ENCODE data around the gene FOXP1. TPM values are rescaled to one million over a fixed set of nuclear protein-coding genes. Genes with fewer than 3 reads are reported as not detected.

The FOXP1 gene
- total and polyA plus RNA-seq, 2 donors from 2014 or later = 6.7 to 87.2 TPM

- Histone ChIP-seq H3K9ac (ENCODE audit: low read length in 3 of 3) (no peak overlapping the region), H3K4me1 (ENCODE audit: control insufficient read depth in 2 of 3, insufficient read depth in 2 of 3, low read depth in 1 of 3, low read length in 3 of 3) (no peaks in the 10 kb centered on the region), H3K9me3 (ENCODE audit: control insufficient read depth in 2 of 3, insufficient read depth in 1 of 3, low read length in 3 of 3) (peaks cover 0 to 3% (median 0%) of the 10 kb centered on the region in 3 donors), H3K36me3 (ENCODE audit: control insufficient read depth in 2 of 3, insufficient read depth in 3 of 3, low read length in 3 of 3) (no peaks in the 10 kb centered on the region), H3K27me3 (ENCODE audit: control insufficient read depth, insufficient read depth, low read length) (no peaks in the 10 kb centered on the region), H3K4me3 (ENCODE audit: low read length in 3 of 3) (no peak overlapping the region), H3K27ac (ENCODE audit: low read depth in 2 of 2, low read length in 2 of 2) (no peak overlapping the region)
- intact Hi-C loops (cut with DNase I) = no loop called here
- FAIRE-seq (no peak), DNase-seq (no peak)
- no peak for TF ChIP-seq CTCF (IDR thresholded peaks at IDR 0.05; ENCODE audit: borderline replicate concordance, extremely low read depth, insufficient read depth)
These were observed 68.9 kb downstream of the FOXP1 start for GRCh38 chr3:71514621-71515020.

GRCh38 chr3:71513515-71513914 is 70.0 kb downstream of the FOXP1 start:
- no peaks in the 10 kb centered on the region for H3K36me3 ChIP-seq (ENCODE audit: control insufficient read depth in 2 of 3, insufficient read depth in 3 of 3, low read length in 3 of 3)
- H3K9me3 ChIP-seq (ENCODE audit: control insufficient read depth in 2 of 3, insufficient read depth in 1 of 3, low read length in 3 of 3) = peaks cover 0 to 3% (median 0%) of the 10 kb centered on the region in 3 donors
- no peak for TF ChIP-seq CTCF (IDR thresholded peaks at IDR 0.05; ENCODE audit: borderline replicate concordance, extremely low read depth, insufficient read depth)
- no peak for FAIRE-seq
- no peak for DNase-seq
- intact Hi-C loops (cut with DNase I) = no loop called here
- H3K27ac ChIP-seq (ENCODE audit: low read depth in 2 of 2, low read length in 2 of 2) = no peak overlapping the region
- no peak overlapping the region for H3K4me3 ChIP-seq (ENCODE audit: low read length in 3 of 3)
- no peaks in the 10 kb centered on the region for H3K4me1 ChIP-seq (ENCODE audit: control insufficient read depth in 2 of 3, insufficient read depth in 2 of 3, low read depth in 1 of 3, low read length in 3 of 3)
- H3K27me3 ChIP-seq (ENCODE audit: control insufficient read depth, insufficient read depth, low read length) = no peaks in the 10 kb centered on the region
- no peak overlapping the region for H3K9ac ChIP-seq (ENCODE audit: low read length in 3 of 3)

- H3K36me3 ChIP-seq (ENCODE audit: control insufficient read depth in 2 of 3, insufficient read depth in 3 of 3, low read length in 3 of 3) = no peaks in the 10 kb centered on the region
- no peak overlapping the region for H3K4me3 ChIP-seq (ENCODE audit: low read length in 3 of 3)
- intact Hi-C loops (cut with DNase I) = no loop called here
- peaks cover 0 to 3% (median 0%) of the 10 kb centered on the region in 3 donors for H3K9me3 ChIP-seq (ENCODE audit: control insufficient read depth in 2 of 3, insufficient read depth in 1 of 3, low read length in 3 of 3)
- no peaks in the 10 kb centered on the region for H3K4me1 ChIP-seq (ENCODE audit: control insufficient read depth in 2 of 3, insufficient read depth in 2 of 3, low read depth in 1 of 3, low read length in 3 of 3)
- no peaks in the 10 kb centered on the region for H3K27me3 ChIP-seq (ENCODE audit: control insufficient read depth, insufficient read depth, low read length)
- DNase-seq (no peak), FAIRE-seq (no peak)
- no peak overlapping the region for H3K27ac ChIP-seq (ENCODE audit: low read depth in 2 of 2, low read length in 2 of 2)
- TF ChIP-seq CTCF (IDR thresholded peaks at IDR 0.05; ENCODE audit: borderline replicate concordance, extremely low read depth, insufficient read depth) = no peak
- no peak overlapping the region for H3K9ac ChIP-seq (ENCODE audit: low read length in 3 of 3)
These were observed 70.4 kb downstream of the FOXP1 start for GRCh38 chr3:71513081-71513480.

GRCh38 chr3:71512544-71512943 is 71.0 kb downstream of the FOXP1 start:
- FAIRE-seq (no peak), DNase-seq (no peak)
- Histone ChIP-seq H3K9ac (ENCODE audit: low read length in 3 of 3) (no peak overlapping the region), H3K36me3 (ENCODE audit: control insufficient read depth in 2 of 3, insufficient read depth in 3 of 3, low read length in 3 of 3) (no peaks in the 10 kb centered on the region), H3K27me3 (ENCODE audit: control insufficient read depth, insufficient read depth, low read length) (no peaks in the 10 kb centered on the region), H3K4me1 (ENCODE audit: control insufficient read depth in 2 of 3, insufficient read depth in 2 of 3, low read depth in 1 of 3, low read length in 3 of 3) (no peaks in the 10 kb centered on the region), H3K27ac (ENCODE audit: low read depth in 2 of 2, low read length in 2 of 2) (no peak overlapping the region), H3K4me3 (ENCODE audit: low read length in 3 of 3) (no peak overlapping the region), H3K9me3 (ENCODE audit: control insufficient read depth in 2 of 3, insufficient read depth in 1 of 3, low read length in 3 of 3) (peaks cover 0 to 3% (median 0%) of the 10 kb centered on the region in 3 donors)
- intact Hi-C loops (cut with DNase I) = no loop called here
- no peak for TF ChIP-seq CTCF (IDR thresholded peaks at IDR 0.05; ENCODE audit: borderline replicate concordance, extremely low read depth, insufficient read depth)
